Kidney (tissue), 14 donors: Measurements from ENCODE around the gene CCDC12. TPM values are rescaled to one million over a fixed set of nuclear protein-coding genes. Genes with fewer than 3 reads are reported as not detected.

Source experiments
- DNase-seq, 5 donors: peaks; one replicate each; pipeline ENCODE4 v3.0.0-alpha.2; 2013 to 2020
- FAIRE-seq: peaks from 2 replicates; lab custom pipeline; 2012; peaks lifted over from hg19 to GRCh38; lab: Jason Lieb, UNC
- H3K27ac ChIP-seq, 2 donors: one replicate each; pipeline ENCODE4 v1.7.0; 2013; ENCODE audit warnings: low read depth in 2 of 2, low read length in 2 of 2, inconsistent platforms in 1 of 2
- H3K27me3 ChIP-seq: one replicate; pipeline ENCODE4 v1.7.1; 2013; ENCODE audit warnings: low read length, inconsistent platforms; ENCODE audit not compliant: control insufficient read depth, insufficient read depth
- H3K36me3 ChIP-seq, 3 donors: one replicate each; pipeline versions ENCODE4 v1.7.0 to v1.7.1; 2013; ENCODE audit warnings: low read length in 3 of 3, control low read depth in 1 of 3, inconsistent platforms in 1 of 3; ENCODE audit not compliant: insufficient read depth in 3 of 3, control insufficient read depth in 2 of 3
- H3K4me1 ChIP-seq, 3 donors: one replicate each; pipeline versions ENCODE4 v1.7.0 to v1.7.1; 2013; ENCODE audit warnings: low read length in 3 of 3, inconsistent platforms in 1 of 3, low read depth in 1 of 3; ENCODE audit not compliant: control insufficient read depth in 2 of 3, insufficient read depth in 2 of 3
- H3K4me3 ChIP-seq, 3 donors: one replicate each; pipeline versions ENCODE4 v1.7.0 to v1.8.1; 2013; ENCODE audit warnings: low read length in 3 of 3, control low read depth in 1 of 3, inconsistent platforms in 1 of 3
- H3K9ac ChIP-seq, 3 donors: one replicate each; pipeline versions ENCODE4 v1.7.0 to v1.7.1; 2013; ENCODE audit warnings: low read length in 3 of 3, control low read depth in 1 of 3, inconsistent platforms in 1 of 3
- H3K9me3 ChIP-seq, 3 donors: one replicate each; pipeline versions ENCODE4 v1.7.0 to v1.7.1; 2013; ENCODE audit warnings: low read length in 3 of 3, control low read depth in 1 of 3, inconsistent platforms in 1 of 3; ENCODE audit not compliant: control insufficient read depth in 2 of 3, insufficient read depth in 1 of 3
- CTCF ChIP-seq: IDR thresholded peaks from 3 replicates; pipeline ENCODE4 v1.5.1; 2012; ENCODE audit warnings: mild to moderate bottlenecking, moderate library complexity, borderline replicate concordance; ENCODE audit not compliant: insufficient read depth; ENCODE audit errors: extremely low read depth
- intact Hi-C: fragments of 100-400 bp; cut with DNase I; formaldehyde crosslinking; loops from one replicate; pipeline ENCODE4 v1.11.1; 2022
- polyA plus RNA-seq: library from polyadenylated mRNA; stranded (reverse); fragments of 350-450 nt; fragmentation: Illumina TruSeq; extraction: RNeasy Lipid Tissue Mini Kit (QIAGEN cat#74804); gene quantifications from one replicate; pipeline ENCODE4 v1.2.3, GENCODE V29; 2014; ENCODE audit warnings: low read depth, low replicate concordance; ENCODE audit not compliant: insufficient read depth
- total RNA-seq: library from RNA; stranded (reverse); fragmentation: NEBNext Ultra II Directional; extraction: Animal tissue kit (Norgen Biotek cat#: 25700); gene quantifications from one replicate; pipeline ENCODE4 v1.2.1, GENCODE V29; 2021
- donor health status: control.
- donor health status: control.
- donor health status: control.
- donor health status: control.
- donor health status: control.
- donor health status: DM: yes; HTN: yes; CAD: no.
- donor health status: Normal renal cell carcinoma (clear cell type).

The CCDC12 gene
- total and polyA plus RNA-seq, 2 donors from 2014 or later = 59.7 to 85.6 TPM

DNA sequence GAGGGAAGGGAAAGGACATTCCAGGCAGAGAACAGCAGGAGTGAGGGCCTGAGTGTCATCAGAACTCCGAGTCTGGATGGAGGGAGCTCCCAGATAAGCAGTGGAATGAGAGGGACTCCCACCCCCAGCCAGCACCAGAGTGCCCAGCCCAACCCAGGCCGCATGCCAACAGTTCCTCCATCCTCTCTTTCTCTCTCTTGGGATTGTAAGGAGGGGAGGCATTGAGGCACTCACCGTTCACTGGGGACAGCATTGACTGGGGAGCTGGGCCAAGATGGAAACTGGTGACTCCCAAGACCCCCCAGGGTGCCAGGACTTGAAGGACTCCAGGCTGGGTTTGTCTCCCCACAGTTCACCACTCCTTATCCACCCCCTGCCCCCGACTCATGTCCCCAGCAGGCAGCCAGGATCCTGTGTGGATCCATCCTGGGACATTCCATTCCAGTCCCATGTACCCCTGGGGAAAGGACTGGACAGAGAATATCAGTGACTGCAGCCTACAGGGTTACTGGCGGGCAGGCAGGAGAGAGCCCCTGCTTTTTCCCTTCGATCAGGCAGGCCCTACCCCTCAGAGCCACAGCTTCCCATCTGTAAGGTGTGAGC, 83.3 kb downstream of the CCDC12 start:
- Histone ChIP-seq H3K27ac (peak overlapping the region; percentile 66 to 86), H3K9ac (peak overlapping the region in 1 of 3 donors; percentile 60), H3K27me3 (no peaks in the 10 kb centered on the region), H3K9me3 (no peaks in the 10 kb centered on the region), H3K4me1 (peaks cover 3 to 54% (median 47%) of the 10 kb centered on the region in 3 donors), H3K36me3 (peaks cover 0 to 26% (median 6%) of the 10 kb centered on the region in 3 donors), H3K4me3 (peak overlapping the region in 1 of 3 donors; percentile 54)
- DNase-seq (peak in 1 of 5 donors; percentile 77), FAIRE-seq (no peak)
- intact Hi-C loops = no loop called here
- no peak for TF ChIP-seq CTCF

- FAIRE-seq (no peak), DNase-seq (peak; percentile 90 to 96 (median 91))
- no peaks in the 10 kb centered on the region for H3K27me3 ChIP-seq
- peak overlapping the region in 1 of 3 donors; percentile 51 for H3K9ac ChIP-seq
- intact Hi-C loops = no loop called here
- peak overlapping the region in 2 of 3 donors; percentile 17 to 54 for H3K4me3 ChIP-seq
- peaks cover 0 to 26% (median 6%) of the 10 kb centered on the region in 3 donors for H3K36me3 ChIP-seq
- peak overlapping the region; percentile 80 to 86 for H3K27ac ChIP-seq
- peaks cover 3 to 56% (median 54%) of the 10 kb centered on the region in 3 donors for H3K4me1 ChIP-seq
- no peak for TF ChIP-seq CTCF
- H3K9me3 ChIP-seq = no peaks in the 10 kb centered on the region
Measured at GRCh38 chr3:46892285-46893145, 84.0 kb downstream of the CCDC12 start.

- H3K4me1 ChIP-seq = peaks cover 3 to 56% (median 51%) of the 10 kb centered on the region in 3 donors
- H3K27ac ChIP-seq = peak overlapping the region; percentile 56
- intact Hi-C loops = no loop called here
- peaks cover 0 to 21% (median 6%) of the 10 kb centered on the region in 3 donors for H3K36me3 ChIP-seq
- DNase-seq (peak in 1 of 5 donors; percentile 26), FAIRE-seq (no peak)
- H3K27me3 ChIP-seq = no peaks in the 10 kb centered on the region
- peak overlapping the region in 1 of 3 donors; percentile 54 for H3K4me3 ChIP-seq
- peak overlapping the region in 1 of 3 donors; percentile 42 for H3K9ac ChIP-seq
- H3K9me3 ChIP-seq = no peaks in the 10 kb centered on the region
- TF ChIP-seq CTCF = no peak
Measured at GRCh38 chr3:46891132-46891531, 85.4 kb downstream of the CCDC12 start.
